ENCODE results near the gene TMEM43. TPM values are rescaled to one million over a fixed set of nuclear protein-coding genes. Genes with fewer than 3 reads are reported as not detected.

Gene TMEM43
- total and polyA plus RNA-seq, 2 of the 13 experiments (the other 11 are each of a cell fraction or from before 2014, with no cell fraction given): 48.9 to 50.5 TPM

DNA sequence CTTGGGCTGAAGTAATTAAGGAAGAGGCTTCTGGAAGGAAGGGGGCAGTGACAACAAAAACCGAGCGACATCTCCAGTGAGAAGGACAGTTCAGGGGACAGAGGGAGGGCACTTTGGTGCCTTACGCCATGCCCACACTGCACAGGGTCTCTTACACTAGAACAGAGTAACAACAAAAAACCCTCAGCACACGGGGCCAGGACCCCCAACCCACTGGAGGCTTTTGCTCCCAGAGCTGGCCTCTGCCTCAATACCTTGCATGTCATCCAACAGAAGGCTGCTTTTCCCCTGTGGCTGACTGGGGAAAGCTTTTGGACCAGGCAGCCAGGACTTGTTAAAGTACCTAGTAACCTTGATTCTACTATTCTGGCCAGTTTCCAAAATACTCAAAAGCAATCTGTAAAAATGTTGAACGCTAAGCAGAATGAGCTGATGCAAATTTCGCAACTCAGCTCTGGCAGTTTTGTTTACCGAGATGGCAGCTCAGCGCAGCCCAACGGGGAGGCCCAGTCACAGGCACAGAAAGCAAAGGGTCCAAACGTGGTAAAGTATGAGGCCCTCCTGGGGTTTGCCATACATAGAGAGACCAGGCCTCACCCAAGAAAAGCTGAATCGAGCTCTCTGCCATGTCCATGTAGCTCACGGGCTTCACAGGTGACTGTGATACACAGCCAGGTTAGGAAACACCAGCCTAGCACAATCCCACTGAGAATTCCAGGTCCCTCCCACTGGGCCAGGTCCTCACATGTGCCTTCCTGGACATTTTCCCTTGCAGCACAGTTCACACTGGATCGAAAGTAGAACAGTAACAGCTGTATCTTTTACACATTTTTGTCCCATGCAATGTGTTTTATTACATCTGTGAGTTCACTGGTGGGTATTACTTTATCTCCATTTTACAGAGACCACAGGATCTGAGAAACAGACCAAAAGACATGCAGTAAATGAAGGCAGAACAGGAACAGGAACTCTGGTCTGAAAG, 6.2 kb upstream of the TMEM43 start (continued):
- TF ChIP-seq, protein P1, sequence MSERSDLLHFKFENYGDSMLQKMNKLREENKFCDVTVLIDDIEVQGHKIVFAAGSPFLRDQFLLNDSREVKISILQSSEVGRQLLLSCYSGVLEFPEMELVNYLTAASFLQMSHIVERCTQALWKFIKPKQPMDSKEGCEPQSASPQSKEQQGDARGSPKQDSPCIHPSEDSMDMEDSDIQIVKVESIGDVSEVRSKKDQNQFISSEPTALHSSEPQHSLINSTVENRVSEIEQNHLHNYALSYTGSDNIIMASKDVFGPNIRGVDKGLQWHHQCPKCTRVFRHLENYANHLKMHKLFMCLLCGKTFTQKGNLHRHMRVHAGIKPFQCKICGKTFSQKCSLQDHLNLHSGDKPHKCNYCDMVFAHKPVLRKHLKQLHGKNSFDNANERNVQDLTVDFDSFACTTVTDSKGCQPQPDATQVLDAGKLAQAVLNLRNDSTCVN (CRISPR knock-in tag; IDR thresholded peaks at IDR 0.05; ENCODE audit: borderline replicate concordance): peak; percentile 17; the same call in 1 of the 2 replicates
- no peak; the same call in 1 of the 2 replicates for TF ChIP-seq ZMYM4 (CRISPR knock-in tag; IDR thresholded peaks at IDR 0.05)
- TF ChIP-seq ZNF331 (CRISPR knock-in tag; IDR thresholded peaks at IDR 0.05): peak; percentile 85
- no peak for TF ChIP-seq ZNF747 (CRISPR knock-in tag; IDR thresholded peaks at IDR 0.05; ENCODE audit: borderline replicate concordance)
- TF ChIP-seq SOX5 (CRISPR knock-in tag; IDR thresholded peaks at IDR 0.05; ENCODE audit: borderline replicate concordance): peak; percentile 71; the same call in 1 of the 2 replicates
- TF ChIP-seq, protein P2, sequence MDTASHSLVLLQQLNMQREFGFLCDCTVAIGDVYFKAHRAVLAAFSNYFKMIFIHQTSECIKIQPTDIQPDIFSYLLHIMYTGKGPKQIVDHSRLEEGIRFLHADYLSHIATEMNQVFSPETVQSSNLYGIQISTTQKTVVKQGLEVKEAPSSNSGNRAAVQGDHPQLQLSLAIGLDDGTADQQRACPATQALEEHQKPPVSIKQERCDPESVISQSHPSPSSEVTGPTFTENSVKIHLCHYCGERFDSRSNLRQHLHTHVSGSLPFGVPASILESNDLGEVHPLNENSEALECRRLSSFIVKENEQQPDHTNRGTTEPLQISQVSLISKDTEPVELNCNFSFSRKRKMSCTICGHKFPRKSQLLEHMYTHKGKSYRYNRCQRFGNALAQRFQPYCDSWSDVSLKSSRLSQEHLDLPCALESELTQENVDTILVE (CRISPR knock-in tag; IDR thresholded peaks at IDR 0.05): peak; percentile 63; the same call in 1 of the 2 replicates
- TF ChIP-seq ZNF607 (CRISPR knock-in tag; IDR thresholded peaks at IDR 0.05; ENCODE audit: borderline replicate concordance): 0 out of 2 replicates have a peak, but pooled peaks have one; percentile 10
- TF ChIP-seq ZZZ3 (CRISPR knock-in tag; IDR thresholded peaks at IDR 0.05; ENCODE audit: borderline replicate concordance): no peak
- TF ChIP-seq, protein P3, sequence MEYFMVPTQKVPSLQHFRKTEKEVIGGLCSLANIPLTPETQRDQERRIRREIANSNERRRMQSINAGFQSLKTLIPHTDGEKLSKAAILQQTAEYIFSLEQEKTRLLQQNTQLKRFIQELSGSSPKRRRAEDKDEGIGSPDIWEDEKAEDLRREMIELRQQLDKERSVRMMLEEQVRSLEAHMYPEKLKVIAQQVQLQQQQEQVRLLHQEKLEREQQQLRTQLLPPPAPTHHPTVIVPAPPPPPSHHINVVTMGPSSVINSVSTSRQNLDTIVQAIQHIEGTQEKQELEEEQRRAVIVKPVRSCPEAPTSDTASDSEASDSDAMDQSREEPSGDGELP (IDR thresholded peaks at IDR 0.05; ENCODE audit: borderline replicate concordance, low read depth): peak; percentile 31; the same call in 1 of the 2 replicates
- TF ChIP-seq SPEN (CRISPR knock-in tag; IDR thresholded peaks at IDR 0.05; ENCODE audit: low read depth): peak; percentile 61; the same call in 1 of the 2 replicates
- TF ChIP-seq MYC (CRISPR knock-in tag; IDR thresholded peaks at IDR 0.05; ENCODE audit: borderline replicate concordance): peak; percentile 68; the same call in 1 of the 2 replicates
- peak; percentile 73 for TF ChIP-seq ZNF335 (CRISPR knock-in tag; IDR thresholded peaks at IDR 0.05)
- TF ChIP-seq, protein P4, sequence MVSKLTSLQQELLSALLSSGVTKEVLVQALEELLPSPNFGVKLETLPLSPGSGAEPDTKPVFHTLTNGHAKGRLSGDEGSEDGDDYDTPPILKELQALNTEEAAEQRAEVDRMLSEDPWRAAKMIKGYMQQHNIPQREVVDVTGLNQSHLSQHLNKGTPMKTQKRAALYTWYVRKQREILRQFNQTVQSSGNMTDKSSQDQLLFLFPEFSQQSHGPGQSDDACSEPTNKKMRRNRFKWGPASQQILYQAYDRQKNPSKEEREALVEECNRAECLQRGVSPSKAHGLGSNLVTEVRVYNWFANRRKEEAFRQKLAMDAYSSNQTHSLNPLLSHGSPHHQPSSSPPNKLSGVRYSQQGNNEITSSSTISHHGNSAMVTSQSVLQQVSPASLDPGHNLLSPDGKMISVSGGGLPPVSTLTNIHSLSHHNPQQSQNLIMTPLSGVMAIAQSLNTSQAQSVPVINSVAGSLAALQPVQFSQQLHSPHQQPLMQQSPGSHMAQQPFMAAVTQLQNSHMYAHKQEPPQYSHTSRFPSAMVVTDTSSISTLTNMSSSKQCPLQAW (CRISPR knock-in tag; IDR thresholded peaks at IDR 0.05): 0 out of 2 replicates have a peak, but pooled peaks have one; percentile 23
- peak; percentile 76; the same call in 1 of the 2 replicates for TF ChIP-seq ZNF891 (CRISPR knock-in tag; IDR thresholded peaks at IDR 0.05)
- TF ChIP-seq, protein P5, sequence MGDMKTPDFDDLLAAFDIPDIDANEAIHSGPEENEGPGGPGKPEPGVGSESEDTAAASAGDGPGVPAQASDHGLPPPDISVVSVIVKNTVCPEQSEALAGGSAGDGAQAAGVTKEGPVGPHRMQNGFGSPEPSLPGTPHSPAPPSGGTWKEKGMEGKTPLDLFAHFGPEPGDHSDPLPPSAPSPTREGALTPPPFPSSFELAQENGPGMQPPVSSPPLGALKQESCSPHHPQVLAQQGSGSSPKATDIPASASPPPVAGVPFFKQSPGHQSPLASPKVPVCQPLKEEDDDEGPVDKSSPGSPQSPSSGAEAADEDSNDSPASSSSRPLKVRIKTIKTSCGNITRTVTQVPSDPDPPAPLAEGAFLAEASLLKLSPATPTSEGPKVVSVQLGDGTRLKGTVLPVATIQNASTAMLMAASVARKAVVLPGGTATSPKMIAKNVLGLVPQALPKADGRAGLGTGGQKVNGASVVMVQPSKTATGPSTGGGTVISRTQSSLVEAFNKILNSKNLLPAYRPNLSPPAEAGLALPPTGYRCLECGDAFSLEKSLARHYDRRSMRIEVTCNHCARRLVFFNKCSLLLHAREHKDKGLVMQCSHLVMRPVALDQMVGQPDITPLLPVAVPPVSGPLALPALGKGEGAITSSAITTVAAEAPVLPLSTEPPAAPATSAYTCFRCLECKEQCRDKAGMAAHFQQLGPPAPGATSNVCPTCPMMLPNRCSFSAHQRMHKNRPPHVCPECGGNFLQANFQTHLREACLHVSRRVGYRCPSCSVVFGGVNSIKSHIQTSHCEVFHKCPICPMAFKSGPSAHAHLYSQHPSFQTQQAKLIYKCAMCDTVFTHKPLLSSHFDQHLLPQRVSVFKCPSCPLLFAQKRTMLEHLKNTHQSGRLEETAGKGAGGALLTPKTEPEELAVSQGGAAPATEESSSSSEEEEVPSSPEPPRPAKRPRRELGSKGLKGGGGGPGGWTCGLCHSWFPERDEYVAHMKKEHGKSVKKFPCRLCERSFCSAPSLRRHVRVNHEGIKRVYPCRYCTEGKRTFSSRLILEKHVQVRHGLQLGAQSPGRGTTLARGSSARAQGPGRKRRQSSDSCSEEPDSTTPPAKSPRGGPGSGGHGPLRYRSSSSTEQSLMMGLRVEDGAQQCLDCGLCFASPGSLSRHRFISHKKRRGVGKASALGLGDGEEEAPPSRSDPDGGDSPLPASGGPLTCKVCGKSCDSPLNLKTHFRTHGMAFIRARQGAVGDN (CRISPR knock-in tag; IDR thresholded peaks at IDR 0.05): peak; percentile 68
- peak; percentile 22; the same call in 1 of the 2 replicates for TF ChIP-seq SMC3 (IDR thresholded peaks at IDR 0.05; ENCODE audit: low read length)
- no peak for TF ChIP-seq ZNF451 (CRISPR knock-in tag; IDR thresholded peaks at IDR 0.05)
